OCI-LY1 (cell line): ENCODE data around the gene SDC3.

Experiments
- CTCF ChIP-seq: fragments of 200-600 bp; sonication (generic), shearing (Covaris generic); IDR thresholded peaks from 2 replicates; pipeline ENCODE4 v1.5.1; 2017; ENCODE audit warnings: mild to moderate bottlenecking, antibody characterized with exemption, low read length, moderate library complexity, mixed read lengths
- EZH2 ChIP-seq: fragments of 200-600 bp; sonication (generic), shearing (Covaris generic); IDR thresholded peaks from 2 replicates; pipeline ENCODE4 v1.8.0; 2017; ENCODE audit warnings: borderline replicate concordance, mixed run types, mild to moderate bottlenecking, antibody characterized with exemption, low read length, moderate library complexity, mixed read lengths

- TF ChIP-seq EZH2 = no peak
- no peak for TF ChIP-seq CTCF
Observed at GRCh38 chr1:30928171-30928570, 19.6 kb upstream of the SDC3 start.
